Measurements from ENCODE around the gene C16orf95.
"Not testable (repeated sequence)": the region's sequence is repeated elsewhere in the genome, so short reads cannot be mapped to it uniquely, and the experiment has no call there.

Gene C16orf95

GRCh38 chr16:87346517-87347060, 29.4 kb upstream of the C16orf95 start:
- no peak for DNase-seq (ENCODE audit: low read depth)

- no peak for DNase-seq (ENCODE audit: low read depth)
Measured at GRCh38 chr16:87345726-87346424, 28.7 kb upstream of the C16orf95 start.

- DNase-seq (ENCODE audit: low read depth), result no peak
Measured at GRCh38 chr16:87344931-87345631, 27.9 kb upstream of the C16orf95 start.

GRCh38 chr16:87344165-87344930, 27.2 kb upstream of the C16orf95 start:
- no peak for DNase-seq (ENCODE audit: low read depth)

- DNase-seq (ENCODE audit: low read depth), result no peak
Measured at GRCh38 chr16:87343753-87344050, 26.5 kb upstream of the C16orf95 start.

GRCh38 chr16:87342978-87343752, 26.0 kb upstream of the C16orf95 start:
- no peak for DNase-seq (ENCODE audit: low read depth)

GRCh38 chr16:87342504-87342903, 25.3 kb upstream of the C16orf95 start:
- DNase-seq (ENCODE audit: low read depth), result no peak

- DNase-seq (ENCODE audit: low read depth), result no peak
Measured at GRCh38 chr16:87340198-87340597, 23.0 kb upstream of the C16orf95 start.

- DNase-seq (ENCODE audit: low read depth), result not testable (repeated sequence)
Measured at GRCh38 chr16:87339724-87340105, 22.5 kb upstream of the C16orf95 start.

GRCh38 chr16:87339086-87339723, 22.0 kb upstream of the C16orf95 start:
- DNase-seq (ENCODE audit: low read depth), result no peak

GRCh38 chr16:87338155-87338765, 21.1 kb upstream of the C16orf95 start:
- no peak for DNase-seq (ENCODE audit: low read depth)

GRCh38 chr16:87337262-87337771, 20.1 kb upstream of the C16orf95 start:
- no peak for DNase-seq (ENCODE audit: low read depth)

GRCh38 chr16:87336434-87337240, 19.4 kb upstream of the C16orf95 start:
- no peak for DNase-seq (ENCODE audit: low read depth)

- DNase-seq (ENCODE audit: low read depth), result no peak
Measured at GRCh38 chr16:87335625-87336433, 18.6 kb upstream of the C16orf95 start.

GRCh38 chr16:87334651-87335624, 17.7 kb upstream of the C16orf95 start:
- DNase-seq (ENCODE audit: low read depth), result no peak

GRCh38 chr16:87333581-87334331, 16.6 kb upstream of the C16orf95 start:
- DNase-seq (ENCODE audit: low read depth), result no peak

GRCh38 chr16:87333101-87333500, 15.9 kb upstream of the C16orf95 start:
- DNase-seq (ENCODE audit: low read depth), result no peak

Measured in stromal cell of bone marrow (primary cell).